HEK293 (cell line): ENCODE measurements around the gene LRRC37A3.
A peak's percentile ranks its signal among the peaks of the same experiment; 100 is the strongest.

Experiments used
- CTCF ChIA-PET: fragments of 350-600 bp; formaldehyde crosslinking; extraction: SDS; loops from one replicate; lab custom pipeline; 2021; ENCODE audit warnings: antibody characterized with exemption; lab: Yijun Ruan, JAX
- POLR2A ChIA-PET: fragments of 300-600 bp; formaldehyde crosslinking; extraction: SDS; loops from one replicate; lab custom pipeline; 2020; ENCODE audit warnings: antibody characterized with exemption, inconsistent platforms; lab: Yijun Ruan, JAX
- H3K27ac ChIP-seq: fragments of 200-500 bp; sonication (Bioruptor generic); 2 replicates; pipeline ENCODE4 v1.5.1; 2014; ENCODE audit warnings: low read depth, low read length, control low read depth, inconsistent platforms; ENCODE audit errors: extremely low read depth
- H3K36me3 ChIP-seq, 2 experiments: fragments of 200-500 bp in 1 of 2; sonication (Bioruptor generic) in 1 of 2; 1 replicate in 1 of 2; 2 replicates in 1 of 2; pipeline ENCODE4 v1.5.1; 2014 to 2017; ENCODE audit warnings: inconsistent platforms in 2 of 2, low read length in 2 of 2; ENCODE audit not compliant: control insufficient read depth in 2 of 2, insufficient read depth in 1 of 2
- H3K4me1 ChIP-seq: fragments of 200-500 bp; sonication (Bioruptor generic); 2 replicates; pipeline ENCODE4 v1.5.1; 2014; ENCODE audit warnings: mild to moderate bottlenecking, low read length, inconsistent platforms; ENCODE audit not compliant: control insufficient read depth, insufficient read depth
- H3K4me3 ChIP-seq: 2 replicates; pipeline ENCODE4 v1.5.1; 2011; ENCODE audit warnings: low read depth, mild to moderate bottlenecking, control low read depth, low read length, moderate library complexity
- H3K9me3 ChIP-seq: fragments of 200-500 bp; sonication (Bioruptor generic); 2 replicates; pipeline ENCODE4 v1.5.1; 2014; ENCODE audit warnings: low read depth, low read length, inconsistent platforms; ENCODE audit not compliant: control insufficient read depth, insufficient read depth
- GLIS1 ChIP-seq: fragments of 450-650 bp; formaldehyde crosslinking; IDR thresholded peaks from 2 replicates; pipeline ENCODE4 v1.5.1; 2016; ENCODE audit warnings: missing biosample characterization, missing genetic modification characterization
- KLF9 ChIP-seq: fragments of 450-650 bp; formaldehyde crosslinking; IDR thresholded peaks from 2 replicates; pipeline ENCODE4 v1.5.1; 2016; ENCODE audit warnings: missing biosample characterization, missing genetic modification characterization, low read depth
- MYNN ChIP-seq: fragments of 450-650 bp; formaldehyde crosslinking; IDR thresholded peaks from 2 replicates; pipeline ENCODE4 v1.5.1; 2016; ENCODE audit warnings: missing biosample characterization, missing genetic modification characterization, borderline replicate concordance
- PRDM10 ChIP-seq: fragments of 450-650 bp; formaldehyde crosslinking; IDR thresholded peaks from 2 replicates; pipeline ENCODE4 v1.5.1; 2016; ENCODE audit warnings: missing biosample characterization, missing genetic modification characterization
- ZBTB48 ChIP-seq: fragments of 450-650 bp; formaldehyde crosslinking; IDR thresholded peaks from 2 replicates; pipeline ENCODE4 v1.5.1; 2016; ENCODE audit warnings: missing biosample characterization, missing genetic modification characterization
- ZBTB49 ChIP-seq: fragments of 450-650 bp; formaldehyde crosslinking; IDR thresholded peaks from 2 replicates; pipeline ENCODE4 v1.5.1; 2016; ENCODE audit warnings: missing biosample characterization, missing genetic modification characterization, low read depth
- ZFP3 ChIP-seq: fragments of 450-650 bp; formaldehyde crosslinking; IDR thresholded peaks from 2 replicates; pipeline ENCODE4 v1.5.1; 2016; ENCODE audit warnings: low read depth, missing biosample characterization, missing genetic modification characterization
- ZFP41 ChIP-seq: fragments of 450-650 bp; formaldehyde crosslinking; IDR thresholded peaks from 2 replicates; pipeline ENCODE4 v1.5.1; 2016; ENCODE audit warnings: missing biosample characterization, missing genetic modification characterization, borderline replicate concordance
- ZFP69B ChIP-seq: fragments of 450-650 bp; formaldehyde crosslinking; IDR thresholded peaks from 2 replicates; pipeline ENCODE4 v1.5.1; 2016; ENCODE audit warnings: missing biosample characterization, missing genetic modification characterization
- ZNF175 ChIP-seq: fragments of 450-650 bp; formaldehyde crosslinking; IDR thresholded peaks from 2 replicates; pipeline ENCODE4 v1.5.1; 2016; ENCODE audit warnings: missing biosample characterization, missing genetic modification characterization
- ZNF221 ChIP-seq: fragments of 450-650 bp; formaldehyde crosslinking; IDR thresholded peaks from 2 replicates; pipeline ENCODE4 v1.5.1; 2017; ENCODE audit warnings: missing biosample characterization, missing genetic modification characterization, borderline replicate concordance
- ZNF23 ChIP-seq: fragments of 450-650 bp; formaldehyde crosslinking; IDR thresholded peaks from 2 replicates; pipeline ENCODE4 v1.5.1; 2016; ENCODE audit warnings: missing biosample characterization, missing genetic modification characterization, borderline replicate concordance
- ZNF248 ChIP-seq: fragments of 450-650 bp; formaldehyde crosslinking; IDR thresholded peaks from 2 replicates; pipeline ENCODE4 v1.5.1; 2017; ENCODE audit warnings: missing biosample characterization, missing genetic modification characterization
- ZNF335 ChIP-seq: fragments of 450-650 bp; formaldehyde crosslinking; conservative IDR thresholded peaks from 2 replicates; pipeline ENCODE4 v1.5.1; 2016; ENCODE audit warnings: missing biosample characterization, missing genetic modification characterization
- ZNF510 ChIP-seq: fragments of 450-650 bp; formaldehyde crosslinking; IDR thresholded peaks from 2 replicates; pipeline ENCODE4 v1.5.1; 2018; ENCODE audit warnings: mild to moderate bottlenecking, missing genetic modification characterization, missing biosample characterization; ENCODE audit not compliant: insufficient replicate concordance
- ZNF529 ChIP-seq: fragments of 450-650 bp; formaldehyde crosslinking; IDR thresholded peaks from 2 replicates; pipeline ENCODE4 v1.5.1; 2017; ENCODE audit warnings: missing genetic modification characterization, missing biosample characterization; ENCODE audit not compliant: insufficient replicate concordance
- ZNF530 ChIP-seq: fragments of 450-650 bp; formaldehyde crosslinking; IDR thresholded peaks from 2 replicates; pipeline ENCODE4 v1.5.1; 2016; ENCODE audit warnings: low read depth, missing biosample characterization, missing genetic modification characterization
- ZNF549 ChIP-seq: fragments of 450-650 bp; IDR thresholded peaks from 2 replicates; pipeline ENCODE4 v1.5.1; 2018; ENCODE audit warnings: missing biosample characterization, missing genetic modification characterization, mild to moderate bottlenecking, inconsistent platforms, moderate library complexity
- ZNF670 ChIP-seq: fragments of 450-650 bp; formaldehyde crosslinking; IDR thresholded peaks from 2 replicates; pipeline ENCODE4 v1.5.1; 2016; ENCODE audit warnings: missing biosample characterization, missing genetic modification characterization, low read depth

Gene LRRC37A3

GRCh38 chr17:64920419-64921172 is 1.3 kb upstream of the LRRC37A3 start:
- TF ChIP-seq ZBTB48 (tag by site-specific recombination) (no peak), ZFP69B (tag by site-specific recombination) (no peak), ZNF175 (tag by site-specific recombination) (no peak), ZNF221 (tag by site-specific recombination) (no peak), GLIS1 (no peak), ZNF530 (tag by site-specific recombination) (no peak), ZNF23 (tag by site-specific recombination) (no peak), MYNN (no peak), ZNF549 (no peak), ZNF510 (tag by site-specific recombination) (no peak), ZFP41 (tag by site-specific recombination) (no peak), ZNF670 (tag by site-specific recombination) (no peak), ZFP3 (tag by site-specific recombination) (no peak)
- ChIA-PET POLR2A (no interaction called here), CTCF (interaction anchor here (0.7 kb wide), 1 partner anchor 281 kb away, joined by 3 read pairs; no protein-coding TSS in a partner anchor)
- Histone ChIP-seq H3K36me3 (no peaks in the 10 kb centered on the region; a peak in 1 of 3 replicates), H3K4me1 (no peaks in the 10 kb centered on the region), H3K9me3 (no peaks in the 10 kb centered on the region), H3K4me3 (no peak overlapping the region), H3K27ac (no peak overlapping the region)

GRCh38 chr17:64920026-64920418 is 744 bp upstream of the LRRC37A3 start:
- Histone ChIP-seq H3K36me3 (no peaks in the 10 kb centered on the region; a peak in 1 of 3 replicates), H3K4me1 (no peaks in the 10 kb centered on the region), H3K4me3 (no peak overlapping the region; the same call in 1 of the 2 replicates), H3K27ac (no peak overlapping the region), H3K9me3 (no peaks in the 10 kb centered on the region)
- CTCF ChIA-PET: interaction anchor here (0.6 to 1.2 kb wide), 5 partner anchors 24 to 564 kb away, joined by 3 to 5 read pairs (median 4); no protein-coding TSS in a partner anchor
- POLR2A ChIA-PET: interaction anchor here (1.2 kb wide), 1 partner anchor 55 kb away, joined by 7 read pairs; no protein-coding TSS in a partner anchor
- TF ChIP-seq ZBTB49 (tag by site-specific recombination) (no peak), ZNF248 (tag by site-specific recombination) (no peak), PRDM10 (tag by site-specific recombination) (peak; percentile 76), ZNF335 (peak; percentile 84; the same call in 1 of the 2 replicates), KLF9 (tag by site-specific recombination) (0 out of 2 replicates have a peak, but pooled peaks have one; percentile 23), ZNF529 (tag by site-specific recombination) (no peak), ZNF175 (tag by site-specific recombination) (no peak)
